Activated CD4-positive, alpha-beta T cell treated with anti-CD3 and anti-CD28 coated beads, Interleukin-2, amount 50 U/mL, for 4 hours (primary cell): ENCODE data around the gene KIF2C.
A peak's percentile ranks its signal among the peaks of the same experiment; 100 is the strongest.
"Not testable (repeated sequence)": the region's sequence is repeated elsewhere in the genome, so short reads cannot be mapped to it uniquely, and the experiment has no call there.

ENCODE experiments used
- DNase-seq, 2 experiments: peaks; one replicate each; pipeline ENCODE4 v3.0.0-alpha.2; 2020

Gene KIF2C

DNA sequence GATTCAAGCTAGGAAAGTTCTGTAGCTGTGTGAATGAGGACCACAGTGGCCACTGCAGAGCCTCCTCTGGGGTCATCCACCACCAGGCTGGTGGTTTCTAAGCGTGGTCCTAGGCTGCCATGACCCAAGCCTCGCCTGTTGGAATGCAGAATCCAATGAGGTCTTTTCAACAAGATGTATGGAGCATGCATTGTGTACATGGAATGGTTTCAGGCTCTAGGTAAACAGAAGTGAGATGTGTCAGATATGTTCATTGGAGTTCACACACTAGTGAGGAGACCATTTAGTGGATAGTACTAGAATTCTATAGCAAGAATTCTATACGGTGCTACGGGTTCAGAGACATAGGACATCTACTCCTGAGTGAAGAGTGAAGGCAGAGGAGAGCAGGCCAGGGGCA is 19.4 kb upstream of the KIF2C start:
- no peak for DNase-seq

GRCh38 chr1:44721485-44722361 is 17.9 kb upstream of the KIF2C start:
- DNase-seq = peak; percentile 69 to 78

DNA sequence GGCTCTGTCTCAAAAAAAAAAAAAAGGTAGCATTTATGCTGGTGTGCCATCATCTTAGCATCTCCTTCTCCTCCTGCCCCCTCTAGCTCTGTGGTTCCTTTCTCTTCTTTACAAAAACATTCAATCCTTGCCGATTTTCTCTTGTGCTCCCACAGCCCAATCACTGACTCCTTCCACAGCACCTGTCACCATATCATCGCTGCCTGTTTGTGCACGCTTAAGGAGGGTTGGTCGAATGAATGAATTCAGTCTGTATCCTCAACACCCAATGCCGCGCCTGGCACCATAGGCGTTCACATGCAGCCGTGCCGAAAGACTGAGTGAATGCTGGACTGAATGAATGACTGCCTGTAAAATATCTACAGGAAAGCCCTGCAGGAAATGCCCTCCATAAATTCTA is 16.6 kb upstream of the KIF2C start:
- DNase-seq = no peak

- peak; percentile 30 to 47 for DNase-seq
Observed at GRCh38 chr1:44723496-44724295, 15.9 kb upstream of the KIF2C start.

DNA sequence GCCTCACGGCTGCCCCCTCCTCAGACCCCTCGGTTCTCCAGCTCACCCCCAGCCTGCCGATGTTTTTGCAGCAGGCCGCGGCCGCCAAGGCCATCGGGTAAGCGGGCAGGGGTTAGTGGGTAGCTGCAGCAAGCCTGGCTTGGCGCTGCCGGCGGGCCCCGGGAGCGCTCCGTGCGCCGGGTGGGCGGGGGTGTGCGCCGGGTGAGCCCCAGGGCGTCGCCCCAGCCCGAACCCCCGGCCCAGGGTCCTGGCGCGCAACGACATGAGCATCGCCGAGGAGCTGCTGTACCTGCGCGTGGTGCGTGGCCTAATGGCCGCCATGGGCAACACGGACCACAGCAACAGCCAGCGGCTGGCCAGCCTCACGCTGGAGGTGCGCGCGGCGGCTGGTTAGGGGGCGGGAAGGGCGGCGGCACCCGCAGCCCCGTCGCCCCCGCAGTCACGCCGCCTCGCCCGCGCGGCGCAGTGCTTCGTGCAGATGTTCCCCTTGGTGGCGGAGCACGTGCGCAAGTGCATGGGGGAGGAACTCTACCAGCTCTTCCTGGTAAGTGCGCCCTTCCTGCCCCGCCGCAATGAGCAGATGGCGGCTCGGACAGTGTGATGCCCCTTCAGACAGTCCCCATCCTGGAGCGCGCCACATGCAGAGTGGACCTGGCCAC is 15.2 kb upstream of the KIF2C start:
- no peak for DNase-seq

GRCh38 chr1:44724955-44725698 is 14.5 kb upstream of the KIF2C start:
- DNase-seq = no peak

GRCh38 chr1:44730741-44731512 is 8.7 kb upstream of the KIF2C start, which contains the start of gene RNU5D-1:
RNU5D-1 (minus strand) TSS chr1:44731170.
- peak; percentile 96 to 97 for DNase-seq

DNA sequence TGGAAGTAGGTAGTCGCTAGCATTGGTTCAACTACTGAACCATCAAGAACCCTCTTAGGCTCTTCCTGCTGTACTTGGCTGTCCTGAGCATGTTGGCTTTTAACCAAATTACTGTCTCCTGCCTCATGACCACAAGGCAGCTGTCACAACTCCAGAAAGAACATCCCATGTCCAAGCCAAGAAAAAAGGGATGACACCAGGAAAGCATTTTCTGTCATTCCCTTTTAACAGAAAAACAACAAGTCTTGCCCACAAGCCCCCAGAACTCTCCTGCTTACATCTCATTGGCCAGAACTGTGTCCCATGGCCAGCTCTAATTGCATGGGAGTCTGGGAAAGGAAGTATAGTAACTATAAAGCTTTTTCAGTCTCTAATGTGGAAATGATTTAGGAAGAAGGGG is 6.3 kb upstream of the KIF2C start:
- DNase-seq = no peak

- no peak for DNase-seq
Observed at GRCh38 chr1:44733784-44734183, 5.9 kb upstream of the KIF2C start.

DNA sequence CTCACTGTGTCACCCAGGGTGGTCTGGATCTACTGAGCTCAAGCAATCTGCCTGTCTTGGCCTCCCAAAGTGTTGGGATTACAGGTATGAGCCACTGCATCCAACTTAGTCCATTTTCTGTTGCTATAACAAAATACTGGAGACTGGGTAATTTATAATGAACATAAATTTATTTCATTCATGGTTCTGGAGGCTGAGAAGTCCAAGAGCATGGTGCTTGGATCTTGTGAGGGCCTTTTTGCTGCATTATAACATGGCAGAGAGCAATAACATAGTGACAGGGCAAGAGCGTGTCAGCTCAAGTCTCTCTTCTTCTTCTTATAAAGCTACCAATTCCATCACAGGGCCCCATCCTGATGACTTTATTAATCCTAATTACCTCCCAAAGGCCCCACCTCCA is 3.6 kb upstream of the KIF2C start:
- no peak for DNase-seq

GRCh38 chr1:44738953-44739306 is 707 bp upstream of the KIF2C start:
- not testable (repeated sequence) for DNase-seq

GRCh38 chr1:44740179-44740617 is 561 bp downstream of the KIF2C start:
- no peak for DNase-seq

- DNase-seq = no peak
Observed at GRCh38 chr1:44743211-44743610, 3.6 kb downstream of the KIF2C start.

DNA sequence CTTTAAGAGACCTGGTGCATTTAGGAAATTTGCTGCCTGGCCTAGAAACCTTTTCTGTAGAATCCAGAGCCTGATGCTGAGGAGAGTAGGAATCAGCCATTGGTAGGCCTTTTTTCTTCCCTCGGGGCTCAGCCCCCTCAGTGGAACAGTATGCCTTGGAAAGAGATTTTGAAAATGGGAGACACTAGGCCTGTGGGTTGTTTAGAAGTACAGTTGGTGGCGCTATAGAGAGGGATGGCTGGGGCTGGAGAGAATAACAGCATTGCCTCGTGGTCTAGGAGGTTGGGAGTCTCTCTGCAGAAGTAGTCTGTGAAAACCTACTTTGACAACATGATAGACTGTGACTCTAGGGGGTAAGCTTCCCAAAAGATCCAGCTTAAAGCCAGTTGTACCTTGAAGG is 8.2 kb downstream of the KIF2C start:
- no peak for DNase-seq

DNA sequence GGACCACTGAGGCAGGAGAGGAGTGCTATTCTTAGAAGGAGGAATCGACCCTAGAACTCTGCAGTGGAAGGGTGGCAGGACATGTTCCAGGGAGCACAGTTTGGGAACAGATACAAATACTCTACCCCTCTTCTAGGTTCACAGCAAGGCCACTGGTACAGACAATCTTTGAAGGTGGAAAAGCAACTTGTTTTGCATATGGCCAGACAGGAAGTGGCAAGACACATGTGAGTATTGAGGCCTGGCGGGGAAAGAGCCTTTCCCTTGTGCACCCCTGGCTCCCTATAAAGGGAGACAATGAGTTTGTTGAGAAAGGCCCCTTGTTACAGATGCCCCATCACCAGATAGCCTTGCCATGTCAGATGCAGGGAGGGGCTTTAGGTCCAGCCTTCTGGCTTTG is 17.8 kb downstream of the KIF2C start:
- DNase-seq = no peak

- no peak for DNase-seq
Observed at GRCh38 chr1:44759077-44759476, 19.4 kb downstream of the KIF2C start.

GRCh38 chr1:44760876-44761275 is 21.2 kb downstream of the KIF2C start:
- DNase-seq = no peak

DNA sequence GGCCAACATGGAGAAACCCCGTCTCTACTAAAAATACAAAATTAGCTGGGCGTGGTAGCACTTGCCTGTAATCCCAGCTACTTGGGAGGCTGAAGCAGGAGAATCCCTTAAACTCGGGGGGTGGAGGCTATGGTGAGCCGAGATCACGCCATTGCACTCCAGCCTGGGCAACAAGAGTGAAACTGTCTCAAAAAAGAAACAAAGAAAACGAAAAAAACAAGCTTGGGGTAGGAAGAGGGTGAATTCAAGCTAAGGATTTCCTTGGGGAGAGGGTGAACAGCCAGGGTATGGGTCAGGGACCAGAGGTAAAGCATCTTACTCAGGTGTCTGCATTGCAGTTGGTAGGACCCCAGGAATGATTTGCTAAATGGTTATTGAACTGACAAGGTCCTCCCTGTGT is 26.8 kb downstream of the KIF2C start:
- not testable (repeated sequence) for DNase-seq

DNA sequence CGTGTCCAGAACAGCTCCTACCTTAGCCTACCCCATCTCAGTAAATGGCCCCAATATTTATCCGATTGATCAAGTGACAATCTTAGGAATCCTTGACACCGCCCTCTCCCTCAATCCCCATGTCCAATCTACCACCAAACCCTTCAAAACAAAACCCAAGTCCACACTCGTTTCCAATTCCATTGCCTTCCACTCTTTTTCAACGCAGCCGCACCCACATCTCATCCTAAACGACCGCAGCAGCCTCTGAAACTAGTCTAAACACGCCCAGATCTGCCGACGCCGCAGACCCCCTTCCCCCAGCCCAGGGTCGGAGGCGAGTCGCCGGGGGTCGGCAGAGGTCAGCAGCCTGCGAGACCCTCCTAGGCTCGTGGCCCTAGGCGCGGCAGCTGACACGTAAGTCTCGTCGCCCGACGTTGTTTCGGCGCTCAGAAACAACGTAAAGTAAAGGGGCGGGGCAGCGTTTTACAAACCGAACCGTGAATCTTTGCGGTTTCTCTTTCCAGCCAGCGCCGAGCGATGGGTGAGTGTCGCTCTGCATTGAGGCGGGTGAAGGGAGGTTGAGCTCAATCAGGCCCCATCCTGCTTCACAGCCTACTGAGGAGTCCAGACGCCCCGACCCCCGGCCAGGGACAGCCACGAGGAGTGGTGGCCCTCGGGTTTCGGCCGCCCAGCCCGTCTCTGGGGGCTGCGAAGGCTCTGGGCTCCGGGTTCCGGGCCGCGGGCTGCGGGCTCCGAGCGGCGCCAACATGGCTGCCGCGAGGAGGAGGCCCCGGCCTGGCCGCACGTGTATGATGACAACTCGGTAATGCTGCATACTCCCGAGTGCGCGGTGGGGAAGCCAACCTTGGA is 35.7 kb downstream of the KIF2C start, which contains the start of gene RPS8:
TSS of gene RPS8 (plus strand) at position 463 of the 852 bp plus-strand sequence. CDS start at position 520, 57 bp downstream.
- peak; percentile 86 for DNase-seq

DNA sequence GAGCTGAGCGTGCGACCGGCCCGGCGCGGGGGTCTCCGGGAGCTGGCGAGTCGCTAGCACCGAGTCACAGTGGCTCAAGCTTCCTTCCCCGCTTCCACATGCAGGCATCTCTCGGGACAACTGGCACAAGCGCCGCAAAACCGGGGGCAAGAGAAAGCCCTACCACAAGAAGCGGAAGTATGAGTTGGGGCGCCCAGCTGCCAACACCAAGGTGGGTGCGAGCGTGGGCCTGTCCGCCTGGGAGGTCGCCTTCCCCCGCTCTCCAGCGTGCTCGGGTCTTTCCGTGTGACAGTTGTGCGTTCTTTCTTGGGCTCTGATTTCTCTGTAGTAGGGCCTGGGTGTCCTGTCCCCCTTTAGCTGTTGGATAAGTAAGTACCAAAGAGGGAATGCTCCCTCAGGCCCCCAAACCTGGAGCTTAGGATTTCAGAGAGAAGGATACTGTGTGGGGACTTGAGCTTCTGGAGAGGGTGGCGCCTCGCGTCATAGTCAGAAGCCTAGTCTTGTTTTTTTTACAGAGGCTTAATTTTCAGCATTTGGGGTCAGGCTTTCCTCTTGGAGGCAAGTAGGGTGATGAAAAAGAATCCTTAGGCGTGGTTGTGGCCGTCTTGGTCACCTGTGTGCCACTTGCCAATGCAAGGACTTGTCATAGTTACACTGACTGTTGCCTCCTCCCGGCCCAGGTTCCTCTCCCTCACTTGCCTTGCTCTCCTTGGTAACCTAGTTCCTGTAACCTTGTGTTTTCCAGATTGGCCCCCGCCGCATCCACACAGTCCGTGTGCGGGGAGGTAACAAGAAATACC is 36.5 kb downstream of the KIF2C start:
- peak; percentile 33 to 55 for DNase-seq
